Stimulated activated CD8-positive, alpha-beta memory T cell treated with anti-CD3 and anti-CD28 coated beads, Interleukin-7, amount 100 ng/mL, for 4 hours (primary cell): ENCODE data around the gene CLVS2.

Experiments
- DNase-seq, 2 donors: peaks; one replicate each; pipeline ENCODE4 v3.0.0-alpha.2; 2020; ENCODE audit warnings: low read depth in 2 of 2

CLVS2 gene

DNA sequence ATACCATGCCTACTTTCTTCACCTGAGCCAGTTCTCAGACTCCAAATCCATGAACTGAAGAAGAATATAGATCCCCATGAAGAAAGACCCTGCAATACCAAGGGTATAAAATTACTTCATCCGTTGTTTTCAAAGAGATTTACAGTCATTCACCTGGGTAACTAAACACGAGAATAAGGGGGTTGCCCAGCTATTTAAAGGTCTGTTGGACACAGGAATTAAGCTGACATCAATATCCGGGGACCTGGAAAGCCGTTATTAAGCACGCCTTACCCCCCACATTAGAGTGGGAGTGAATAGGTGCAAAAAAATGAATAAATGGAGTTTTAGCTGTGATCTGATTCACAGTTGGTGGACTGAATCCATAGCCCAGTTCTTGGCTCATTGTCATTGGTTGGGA, 28.9 kb downstream of the CLVS2 start:
- DNase-seq = no peak

DNA sequence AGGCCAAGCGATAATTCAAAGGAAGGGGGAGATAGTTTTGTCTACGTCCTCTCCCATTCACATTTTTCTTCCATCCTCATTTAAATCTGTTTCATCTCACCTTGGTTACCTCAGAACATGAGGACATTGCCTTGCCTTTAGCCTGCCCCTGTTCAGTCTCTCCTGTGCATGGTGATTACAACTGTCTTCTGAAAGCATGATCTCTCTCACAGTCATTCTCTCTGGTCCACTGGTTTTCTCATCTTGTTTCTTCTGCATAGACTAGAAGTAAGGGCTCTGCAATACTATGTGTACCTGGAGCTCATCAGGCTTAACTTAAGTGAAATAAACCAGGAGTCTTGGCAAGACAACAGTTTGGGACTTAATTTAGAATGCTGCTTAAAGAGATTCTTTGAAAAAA, 31.4 kb downstream of the CLVS2 start:
- DNase-seq = no peak

DNA sequence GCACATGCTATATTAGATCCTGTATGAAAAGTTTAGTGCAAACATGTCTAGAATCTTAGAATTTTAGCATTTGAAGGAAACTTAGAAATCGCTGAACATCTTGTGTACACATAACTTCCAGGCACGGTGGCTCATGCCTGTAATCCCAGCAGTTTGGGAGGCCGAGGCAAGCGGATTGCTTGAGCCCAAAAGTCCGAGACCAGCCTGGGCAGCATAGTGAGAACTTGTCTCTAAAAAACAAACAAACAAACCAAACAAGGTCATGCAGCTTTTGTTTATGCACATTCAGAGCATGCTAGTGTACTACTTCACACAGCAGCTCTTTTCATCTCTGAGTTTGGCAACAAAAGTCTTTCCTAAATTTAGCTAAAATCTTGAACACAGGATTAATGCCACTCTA, 32.2 kb downstream of the CLVS2 start:
- no peak for DNase-seq

DNA sequence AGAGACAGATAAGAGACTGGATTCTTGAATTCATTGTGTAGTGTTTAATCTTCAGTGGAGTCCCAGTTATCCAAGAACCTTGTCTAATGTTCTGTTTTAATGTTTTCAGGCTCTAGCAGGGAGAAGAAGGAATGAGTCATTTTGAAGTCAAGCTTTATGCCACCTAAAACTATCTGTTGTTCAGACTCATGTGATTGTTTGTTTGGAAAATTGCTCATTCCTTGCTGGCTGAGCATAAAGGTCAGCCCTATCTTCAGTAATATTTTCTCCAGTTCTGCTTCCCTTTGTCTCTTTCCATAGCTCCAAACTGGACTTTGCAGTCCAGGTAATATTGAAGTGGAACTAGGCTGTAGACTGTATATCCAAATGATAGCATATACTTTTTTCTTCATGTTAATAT, 34.2 kb downstream of the CLVS2 start:
- DNase-seq = no peak

DNA sequence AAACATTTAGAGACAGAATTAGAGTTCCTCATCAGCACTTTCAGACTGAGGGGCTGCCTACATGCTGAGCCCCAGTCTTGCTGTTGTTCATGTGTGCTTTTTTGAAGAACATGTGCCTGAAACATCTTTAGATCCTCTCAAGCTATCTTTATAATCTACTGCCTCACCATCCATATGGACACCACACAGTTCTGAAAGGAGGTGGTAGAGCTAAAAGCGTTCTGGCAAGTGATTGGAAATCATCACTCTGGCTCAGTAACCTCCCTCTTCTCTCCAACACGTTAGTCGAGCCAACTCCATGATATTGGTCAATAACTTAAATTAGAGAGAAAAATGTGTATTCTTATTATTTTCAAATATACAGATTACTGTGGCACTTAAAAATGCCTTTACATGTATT, 40.6 kb downstream of the CLVS2 start:
- DNase-seq = no peak

DNA sequence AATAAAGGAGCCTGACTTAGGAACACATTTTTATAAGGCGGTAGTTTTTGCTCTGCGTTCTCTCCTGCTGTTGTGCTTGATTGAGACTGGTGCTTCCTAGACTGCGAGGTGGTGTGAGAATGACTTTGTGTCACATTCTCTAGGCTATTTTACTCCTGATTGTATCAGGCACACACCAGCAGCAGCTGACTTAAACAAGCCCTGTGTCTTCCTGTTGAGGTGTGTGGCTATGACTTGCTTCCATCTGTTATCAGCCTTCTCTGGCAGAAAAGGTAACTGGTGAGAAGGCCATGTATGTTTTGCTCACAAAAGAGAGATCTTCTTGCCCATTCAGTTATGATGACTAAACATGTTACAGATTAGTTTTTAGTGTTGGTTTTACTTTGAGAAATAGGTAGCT, 43.4 kb downstream of the CLVS2 start:
- DNase-seq = no peak

DNA sequence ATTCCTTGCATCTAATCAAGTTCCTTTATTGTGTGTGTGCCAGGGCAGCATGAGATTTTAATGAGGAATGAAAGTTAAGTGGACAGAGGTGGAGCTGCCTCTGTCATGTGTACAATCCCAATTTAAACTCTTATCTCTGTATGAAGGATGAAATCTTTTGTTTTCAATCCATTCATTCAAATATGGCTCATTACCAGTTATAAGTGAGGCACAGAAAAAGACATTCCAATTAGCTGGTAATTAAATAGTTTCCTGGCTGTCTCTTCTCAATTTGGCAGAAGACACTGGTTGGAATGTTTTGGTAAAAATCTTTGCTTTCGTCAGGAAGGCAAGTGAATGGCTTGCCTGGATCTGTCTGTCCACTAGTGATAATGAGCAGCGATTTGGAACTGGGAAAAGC, 46.4 kb downstream of the CLVS2 start:
- no peak for DNase-seq

DNA sequence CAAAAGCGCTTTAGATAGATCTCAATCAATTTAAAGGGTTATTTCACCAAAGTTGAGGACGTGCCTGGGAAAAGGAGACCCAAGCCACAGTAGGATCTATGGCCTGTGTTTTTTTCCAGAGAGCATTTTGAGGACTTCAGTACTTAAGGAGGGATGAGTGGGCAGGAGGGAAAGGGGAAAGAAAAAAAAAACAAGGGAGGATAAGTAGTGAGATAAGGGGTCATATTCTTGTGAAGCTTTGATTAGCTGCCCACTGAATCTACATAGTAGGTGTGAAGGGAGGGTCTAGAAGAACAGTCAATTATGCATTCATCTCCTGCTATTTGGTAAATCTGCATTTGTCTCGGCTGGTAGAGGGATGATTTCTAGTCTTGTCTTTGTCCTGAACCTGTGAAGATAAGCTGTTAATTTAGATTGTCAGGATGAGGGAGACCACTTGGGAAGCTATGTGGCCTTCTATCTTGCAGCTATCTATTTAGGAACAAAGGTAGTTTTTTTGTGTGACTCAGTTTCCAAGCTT, 48.4 kb downstream of the CLVS2 start:
- DNase-seq = no peak

DNA sequence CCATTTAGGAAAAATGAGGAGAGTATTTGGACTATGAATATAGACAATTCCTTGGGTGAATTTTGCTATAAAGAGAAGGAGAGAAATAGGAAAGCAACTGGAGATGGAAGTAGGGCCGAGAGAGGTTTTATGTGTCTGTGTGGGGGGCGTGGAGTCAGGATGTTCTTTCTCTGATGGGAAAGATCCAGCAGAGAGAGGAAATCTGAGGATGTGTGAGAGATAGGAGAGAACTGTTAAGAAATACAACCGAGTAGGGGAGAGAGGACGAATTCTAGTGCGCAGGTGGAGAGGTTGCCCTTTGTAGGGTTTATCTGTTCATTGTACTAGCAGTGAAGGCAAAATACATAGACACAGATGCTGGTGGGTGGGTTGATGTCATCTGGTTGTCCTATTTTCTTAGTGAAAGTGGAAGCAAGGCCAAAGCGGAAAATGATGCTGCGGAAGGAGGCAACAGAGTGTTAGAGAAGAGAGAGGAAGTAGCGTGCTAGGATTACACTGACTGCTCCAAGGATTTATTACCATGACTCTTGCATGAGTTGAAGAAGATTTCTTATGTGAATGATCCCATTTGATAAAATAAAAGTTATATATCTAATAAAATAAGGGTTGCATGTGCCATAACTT, 57.7 kb downstream of the CLVS2 start:
- DNase-seq = no peak

DNA sequence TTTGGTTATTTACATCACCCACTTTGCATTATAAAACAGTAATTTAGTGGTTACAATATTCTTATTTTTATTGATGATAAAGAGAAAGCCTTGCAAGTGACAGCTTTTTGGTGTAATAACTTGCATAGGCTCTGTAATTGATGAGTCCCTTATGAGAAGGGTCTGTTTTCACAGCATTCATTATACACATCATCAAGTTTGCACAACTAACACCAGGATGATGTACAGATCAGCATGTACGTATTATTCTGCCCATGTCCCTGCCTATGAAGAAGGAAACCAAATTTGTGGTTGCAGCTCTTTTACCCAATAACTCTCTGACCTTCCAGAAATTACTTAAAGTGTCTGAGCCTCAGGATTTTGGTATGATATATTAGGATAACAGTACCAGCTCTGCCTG, 59.2 kb downstream of the CLVS2 start:
- no peak for DNase-seq

DNA sequence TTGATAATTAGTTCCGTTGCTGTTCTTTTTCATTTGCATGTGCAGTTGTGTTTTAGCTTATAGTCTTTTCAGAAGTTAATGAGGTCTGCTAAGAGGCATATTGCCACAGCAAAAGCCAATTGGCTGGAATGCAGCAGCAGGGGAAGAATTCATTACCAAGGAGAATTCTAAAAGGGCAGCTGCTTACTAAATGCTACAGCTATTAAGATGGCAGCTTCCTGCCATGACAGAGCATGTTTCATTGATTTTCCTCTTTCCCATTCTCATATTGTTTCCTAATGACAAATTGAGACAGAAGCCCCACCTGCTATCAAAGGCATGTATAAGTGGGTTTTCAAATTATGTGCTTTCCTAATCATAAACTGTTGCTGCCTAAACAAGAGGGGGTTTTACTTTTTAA, 66.6 kb downstream of the CLVS2 start:
- no peak for DNase-seq

DNA sequence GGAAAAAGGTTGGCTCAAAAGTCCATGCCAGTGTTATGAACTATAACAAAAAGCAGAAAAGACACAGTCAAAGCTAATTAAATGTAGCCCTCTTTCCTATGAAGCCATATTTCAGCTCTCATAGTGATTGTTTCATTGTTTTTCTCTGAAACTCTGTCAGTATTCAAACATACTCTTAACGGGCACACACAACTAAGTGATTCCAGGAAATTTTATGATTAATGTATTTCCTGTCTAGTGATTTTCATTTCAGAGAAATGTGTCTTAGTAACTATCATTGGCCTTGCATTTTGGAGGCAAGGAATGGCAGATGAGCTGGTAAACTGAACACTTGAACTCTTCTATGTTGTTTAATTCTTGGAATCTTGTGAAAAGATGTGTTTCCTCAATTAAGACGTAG, 68.0 kb downstream of the CLVS2 start:
- no peak for DNase-seq

DNA sequence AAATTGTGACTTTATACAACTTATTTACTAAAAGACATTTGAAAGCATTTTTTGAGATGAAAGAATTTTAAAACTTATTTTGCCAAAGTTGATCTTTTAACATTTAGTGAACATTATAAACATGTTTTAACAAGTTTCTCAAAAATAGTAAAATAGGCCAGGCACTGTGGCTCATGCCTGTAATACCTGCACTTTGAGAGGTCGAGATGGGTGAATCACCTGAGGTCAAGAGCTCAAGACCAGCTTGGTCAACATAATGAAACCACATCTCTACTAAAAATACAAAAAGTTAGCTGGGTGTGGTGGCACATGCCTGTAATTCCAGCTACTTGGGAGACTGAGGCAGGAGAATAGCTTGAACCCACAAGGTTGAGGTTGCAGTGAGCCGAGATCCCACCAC, 78.6 kb downstream of the CLVS2 start:
- DNase-seq = no peak

DNA sequence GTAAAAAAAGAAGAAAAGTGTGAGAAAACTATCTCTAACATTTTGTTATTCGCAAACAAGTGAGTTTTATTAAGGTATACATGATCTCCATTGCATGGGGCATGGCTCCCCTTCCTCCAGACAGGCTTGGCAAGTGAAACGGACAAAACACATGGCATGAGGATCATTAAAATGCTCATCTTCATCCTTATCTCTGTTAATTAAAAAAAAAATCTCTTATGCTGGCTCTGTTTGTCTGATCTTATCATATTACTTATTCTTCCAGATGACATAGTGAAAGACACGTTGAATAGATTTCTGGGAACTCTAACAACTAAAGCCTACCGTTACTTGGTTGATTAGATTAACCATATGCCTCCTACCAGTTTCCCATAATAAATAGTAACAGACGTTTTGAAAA, 89.4 kb downstream of the CLVS2 start:
- no peak for DNase-seq

DNA sequence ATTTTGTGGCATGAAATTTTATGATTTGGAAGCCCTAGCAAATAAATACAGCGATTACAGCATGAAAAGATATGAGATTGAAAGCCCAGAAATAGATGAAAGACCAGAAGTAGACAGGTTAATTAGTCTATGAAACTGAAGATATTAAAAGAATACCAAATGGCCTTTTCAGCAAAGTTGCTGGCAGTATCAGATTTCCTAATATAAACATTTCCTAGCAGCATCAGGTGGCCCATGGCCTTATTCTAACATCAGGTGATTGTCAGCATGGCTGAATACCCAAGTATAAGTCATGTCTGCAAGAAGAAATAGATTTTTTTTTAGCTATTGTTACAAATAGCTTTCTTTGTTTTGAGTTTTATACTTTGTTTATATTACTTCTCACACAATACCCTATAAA, 93.2 kb downstream of the CLVS2 start:
- DNase-seq = no peak

DNA sequence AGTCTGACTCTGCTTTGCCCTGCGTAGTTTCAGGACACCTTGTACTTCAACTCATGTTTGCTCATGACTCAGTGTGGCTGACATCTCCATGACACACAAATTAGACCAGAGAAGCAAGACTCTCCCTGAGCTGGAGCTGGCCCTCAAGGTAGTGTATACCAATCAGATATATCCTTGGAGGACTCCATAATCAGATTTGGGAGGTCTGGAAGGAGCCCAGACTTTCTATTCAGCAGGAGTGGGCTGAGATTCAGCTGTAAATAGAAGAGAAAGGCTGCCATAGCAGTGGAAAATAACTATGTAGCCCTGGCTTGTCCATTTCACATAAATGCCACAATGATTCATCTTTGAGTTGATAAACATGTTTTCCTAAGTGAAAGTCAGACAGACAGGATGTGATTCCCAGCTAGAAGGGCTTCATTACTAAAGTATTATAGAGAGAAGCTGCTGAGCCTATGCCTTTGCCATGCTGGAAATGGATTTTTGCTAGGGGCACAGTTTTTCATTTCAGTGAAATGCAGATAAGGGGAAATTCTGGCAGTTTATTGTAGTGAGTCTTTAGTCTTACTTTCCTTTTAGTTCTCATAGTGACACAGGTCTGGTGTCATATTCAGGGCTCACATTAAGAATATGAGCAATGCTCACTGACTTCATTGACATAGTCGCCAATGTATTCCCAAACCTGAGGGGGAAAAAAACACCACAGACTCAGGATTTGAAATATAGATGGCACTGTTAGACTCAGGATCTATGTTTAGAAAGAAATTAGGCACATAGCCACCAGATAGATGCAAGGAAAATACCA, 95.3 kb downstream of the CLVS2 start:
- no peak for DNase-seq

DNA sequence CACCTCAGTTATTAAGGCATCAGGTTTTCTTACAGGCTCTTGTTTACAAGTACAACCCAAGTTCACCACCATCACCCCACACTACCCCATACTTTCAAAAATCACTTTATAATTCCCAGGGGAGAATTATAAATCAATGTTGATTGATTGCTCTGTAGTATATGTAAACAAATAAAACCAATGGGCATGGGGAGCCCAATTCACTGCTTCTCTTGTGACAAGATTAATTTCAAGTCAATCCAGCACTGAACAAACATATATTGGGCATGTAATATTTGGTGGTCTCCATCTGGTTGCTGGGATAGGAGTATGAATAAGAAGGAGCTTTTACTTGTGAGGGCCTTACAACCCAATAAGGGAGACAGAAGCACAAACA, 95.8 kb downstream of the CLVS2 start:
- no peak for DNase-seq

DNA sequence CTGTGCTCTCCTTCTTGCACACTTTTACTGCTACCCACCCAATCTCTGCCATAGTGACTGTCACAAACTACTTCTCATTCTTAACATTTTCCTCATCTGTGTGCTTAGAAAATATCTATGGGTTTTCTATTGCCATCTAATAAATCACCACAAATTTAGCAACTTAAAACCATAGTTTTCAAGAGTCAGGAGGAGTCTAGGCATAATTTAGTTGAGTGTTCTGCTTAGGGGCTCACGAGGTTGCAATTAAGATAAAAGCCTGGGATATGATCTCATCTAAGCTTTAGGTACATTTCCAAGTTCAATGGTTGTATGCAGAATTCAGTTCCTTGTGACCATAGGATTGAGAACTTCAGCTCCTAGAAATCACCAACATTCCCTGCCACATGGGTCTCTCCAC, 98.8 kb downstream of the CLVS2 start:
- DNase-seq = no peak

DNA sequence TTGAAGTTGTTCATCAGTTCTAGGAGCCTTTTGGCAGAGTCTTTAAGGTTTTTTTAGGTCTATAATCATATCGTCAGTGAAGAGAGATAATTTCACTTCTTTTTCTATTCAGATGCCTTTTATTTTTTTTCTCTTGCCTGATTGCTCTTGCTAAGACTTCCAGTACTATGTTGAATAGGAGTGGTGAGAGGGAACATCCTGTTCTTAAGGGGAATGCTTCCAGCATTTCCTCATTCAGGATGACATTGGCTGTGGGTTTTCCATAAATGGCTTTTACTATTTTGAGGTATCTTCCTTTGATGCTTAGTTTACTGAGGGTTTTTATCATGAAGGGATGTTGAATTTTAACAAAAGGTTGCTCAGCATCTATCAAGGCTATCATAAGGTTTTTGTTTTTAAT, 109.5 kb downstream of the CLVS2 start:
- no peak for DNase-seq

DNA sequence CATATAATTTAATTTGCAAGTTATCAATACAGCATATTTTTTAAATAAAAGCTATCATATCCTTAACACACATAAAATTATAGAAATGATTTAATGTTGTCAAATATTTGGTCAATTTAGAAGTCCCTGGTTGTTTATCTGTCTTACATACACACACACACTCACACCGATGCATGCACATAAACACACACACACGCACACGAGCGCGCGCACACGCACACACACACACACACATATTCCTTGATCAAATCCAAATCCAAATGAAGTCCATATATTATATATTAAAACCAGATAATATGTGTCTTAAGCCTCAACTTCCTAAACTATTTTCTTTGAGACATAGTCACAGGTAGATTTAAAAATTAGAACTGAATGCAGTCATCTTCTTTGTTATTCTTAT, 120.3 kb downstream of the CLVS2 start:
- DNase-seq = no peak

DNA sequence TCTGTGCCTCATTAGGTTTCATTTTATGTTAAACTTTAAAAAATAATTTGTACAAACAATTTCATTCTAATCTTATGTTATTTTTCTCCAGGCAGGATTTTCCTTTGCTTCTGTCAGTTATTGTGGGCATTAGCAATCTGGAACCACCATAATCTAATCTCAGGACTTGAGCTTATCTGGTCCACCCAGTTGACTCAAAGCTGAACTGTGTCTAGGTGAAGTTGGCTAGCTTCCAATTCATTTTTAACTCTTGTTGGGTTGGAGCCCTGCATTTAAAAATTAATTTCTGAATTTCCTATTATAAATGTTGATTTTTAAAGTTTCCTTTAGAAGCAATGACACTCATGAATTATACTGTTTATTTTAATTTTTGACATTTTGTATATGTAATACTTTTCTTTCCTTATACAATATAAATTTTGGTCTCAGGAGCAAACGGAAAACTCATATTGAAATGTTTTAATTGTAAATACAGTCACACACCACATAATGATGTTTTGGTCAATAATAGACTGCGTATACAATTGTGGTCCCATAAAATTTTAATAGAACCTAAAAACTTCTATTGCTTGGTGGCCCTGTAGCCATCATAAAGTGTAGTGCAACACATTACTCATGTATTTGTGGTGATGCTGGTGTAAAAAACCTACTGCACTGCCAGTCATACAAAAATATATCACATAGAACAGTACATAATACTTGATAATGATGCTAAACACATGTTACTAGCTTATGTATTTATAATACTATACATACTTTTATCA, 121.3 kb downstream of the CLVS2 start:
- DNase-seq = no peak

DNA sequence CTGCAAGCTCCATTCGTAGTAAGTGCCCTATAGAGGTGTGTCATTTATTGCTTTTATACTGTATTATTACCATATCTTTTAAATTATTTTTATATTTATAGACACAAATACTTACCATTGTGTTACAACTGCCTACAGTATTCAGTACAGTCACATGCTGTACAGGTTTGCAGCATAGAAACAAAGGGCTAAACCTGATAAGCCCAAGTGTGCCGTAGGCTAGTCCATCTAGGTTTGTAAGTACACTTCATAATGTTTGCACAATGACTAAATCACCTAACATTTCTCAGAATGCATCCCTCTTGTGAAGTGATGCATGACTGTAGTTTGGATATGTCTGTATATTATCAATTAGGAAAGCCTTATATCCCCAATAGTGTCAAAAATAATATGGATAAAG, 122.8 kb downstream of the CLVS2 start:
- DNase-seq = no peak
